Posterior cingulate gyrus (tissue), 11 donors: Measurements from ENCODE around the gene FHIT.

Experiments used
- DNase-seq, 10 donors: peaks; one replicate each; pipeline versions ENCODE4 v3.0.0 to v3.0.0-alpha.2; 2020 to 2021; ENCODE audit warnings: mixed read lengths in 3 of 10
- intact Hi-C: fragments of 100-400 bp; cut with DNase I; formaldehyde crosslinking; loops from one replicate; pipeline ENCODE4 v1.15.1; 2023

The FHIT gene

DNA sequence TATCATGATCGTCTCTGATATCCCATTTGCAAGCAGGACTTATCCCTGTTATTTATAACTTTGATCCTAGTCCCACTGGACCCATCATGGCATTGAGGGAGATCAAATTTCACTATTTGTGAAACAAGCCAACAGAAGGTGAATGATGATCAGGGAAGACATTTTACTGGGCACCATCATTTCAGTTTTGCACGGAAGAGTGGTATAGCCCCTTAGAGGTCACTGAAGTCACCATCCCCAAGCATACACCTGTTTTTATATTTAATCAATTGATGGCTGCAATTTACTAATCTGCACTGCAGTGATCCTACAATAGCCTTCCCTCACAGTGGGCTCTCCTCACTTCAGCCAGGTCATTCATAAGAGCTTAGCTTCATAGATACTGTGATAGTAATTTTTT is 132.4 kb downstream of the FHIT start:
- DNase-seq = no peak
- intact Hi-C loops = no loop called here

DNA sequence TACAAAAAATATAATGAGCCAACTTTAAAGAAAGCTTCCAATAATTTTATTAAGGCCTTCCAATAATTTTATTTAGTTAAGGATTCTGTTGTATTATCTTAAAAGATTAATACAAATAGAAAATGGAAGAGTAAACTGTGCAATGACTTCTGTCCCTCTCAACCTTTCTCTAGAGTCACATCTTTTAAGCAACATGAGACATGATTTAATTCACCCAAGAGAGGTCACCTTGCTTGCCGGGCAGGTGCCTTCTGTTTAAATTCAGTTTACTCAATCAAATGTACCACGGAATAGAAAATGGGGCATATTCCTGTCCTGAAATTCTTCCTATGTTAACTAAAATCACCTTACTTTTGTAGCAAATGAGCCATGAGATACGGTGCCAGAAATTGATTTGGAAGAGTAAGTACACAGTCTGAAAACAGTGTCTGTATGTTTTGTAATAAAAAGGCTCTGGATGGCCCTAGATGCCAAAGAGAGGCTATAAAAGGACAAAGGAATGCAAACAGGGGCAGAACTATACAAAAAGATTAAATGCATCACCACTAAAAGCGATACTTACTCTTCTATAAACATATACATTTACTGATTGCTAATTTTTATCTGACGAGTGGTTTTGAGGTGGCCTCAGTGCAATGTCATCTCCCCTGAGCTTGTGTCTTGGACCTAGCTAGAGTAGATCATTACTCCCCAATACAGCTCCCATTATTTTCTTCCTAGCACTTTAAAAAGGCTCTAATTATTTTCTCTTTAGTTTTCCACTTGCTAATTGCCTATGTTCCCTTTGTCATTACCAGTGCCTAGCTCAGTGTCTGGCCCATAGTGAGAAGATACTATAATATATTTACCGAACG is 134.0 kb downstream of the FHIT start:
- intact Hi-C loops = no loop called here
- DNase-seq = no peak

DNA sequence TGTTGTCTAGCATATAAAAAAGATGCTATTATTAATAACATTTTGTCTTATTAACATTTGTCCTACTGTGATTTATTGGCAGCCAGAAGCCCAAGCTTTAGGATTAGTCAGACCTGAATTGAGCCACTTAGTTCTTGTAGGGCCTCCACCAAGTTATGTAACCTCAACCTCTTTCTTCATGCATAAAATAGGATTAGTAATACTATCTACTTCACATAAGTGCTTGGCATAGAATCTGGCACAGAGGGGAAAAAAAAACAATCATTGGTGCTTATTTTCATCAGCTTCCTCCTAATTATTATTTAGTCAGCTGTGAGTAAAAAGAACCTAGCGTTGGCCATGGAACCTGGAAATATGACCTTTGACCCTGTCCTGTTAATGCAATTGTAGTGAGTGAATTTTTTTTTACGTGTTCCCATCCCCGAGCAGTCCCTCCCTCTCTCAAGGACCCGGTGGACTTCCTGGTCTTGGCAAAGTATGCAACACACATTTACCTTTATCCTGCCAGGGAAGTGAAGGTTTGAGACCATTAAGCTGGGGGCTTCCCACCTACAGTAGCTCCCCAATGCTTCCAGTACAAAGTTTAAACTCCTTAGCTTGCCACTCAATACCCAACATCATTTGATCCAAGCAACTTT is 136.8 kb downstream of the FHIT start:
- no peak for DNase-seq
- intact Hi-C loops = no loop called here

DNA sequence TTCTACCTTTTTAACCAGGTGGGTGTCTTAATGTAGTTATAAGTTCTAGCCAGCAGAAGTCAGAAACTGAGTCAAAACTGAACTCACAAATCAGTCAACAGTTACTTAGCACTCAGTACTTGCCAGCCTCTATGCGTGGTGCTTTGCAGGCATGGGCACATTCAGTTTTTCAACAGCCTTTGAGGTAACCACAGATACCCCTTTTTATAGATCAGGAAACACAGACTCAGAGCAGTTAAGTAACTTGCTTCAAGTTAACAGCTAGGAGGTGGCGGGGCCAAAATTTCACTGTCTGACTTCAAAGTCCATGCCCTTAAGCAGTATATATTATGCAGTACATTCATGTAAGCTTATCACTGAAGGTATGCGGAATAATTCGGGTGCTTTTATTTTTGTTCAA is 139.4 kb downstream of the FHIT start:
- DNase-seq = no peak
- intact Hi-C loops = no loop called here

DNA sequence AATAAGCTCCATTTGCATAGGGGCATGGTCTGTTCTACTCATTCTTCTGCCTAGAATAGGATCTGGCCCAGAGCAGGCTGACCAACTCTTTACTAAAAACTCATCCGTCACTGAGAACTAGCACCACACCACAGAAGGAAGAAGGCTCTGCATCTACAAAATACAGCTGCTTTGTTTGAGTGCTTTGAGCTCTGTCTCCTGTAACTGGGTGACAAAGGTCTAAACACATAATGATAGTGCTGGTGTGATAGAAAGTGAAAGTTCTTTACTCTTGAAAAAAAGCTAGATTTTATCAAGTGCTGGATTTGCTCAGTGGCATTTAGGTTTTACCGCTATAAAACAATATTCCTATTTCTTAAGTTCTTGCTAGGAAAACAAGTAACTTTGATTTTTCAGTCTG is 140.7 kb downstream of the FHIT start:
- intact Hi-C loops = no loop called here
- DNase-seq = no peak

DNA sequence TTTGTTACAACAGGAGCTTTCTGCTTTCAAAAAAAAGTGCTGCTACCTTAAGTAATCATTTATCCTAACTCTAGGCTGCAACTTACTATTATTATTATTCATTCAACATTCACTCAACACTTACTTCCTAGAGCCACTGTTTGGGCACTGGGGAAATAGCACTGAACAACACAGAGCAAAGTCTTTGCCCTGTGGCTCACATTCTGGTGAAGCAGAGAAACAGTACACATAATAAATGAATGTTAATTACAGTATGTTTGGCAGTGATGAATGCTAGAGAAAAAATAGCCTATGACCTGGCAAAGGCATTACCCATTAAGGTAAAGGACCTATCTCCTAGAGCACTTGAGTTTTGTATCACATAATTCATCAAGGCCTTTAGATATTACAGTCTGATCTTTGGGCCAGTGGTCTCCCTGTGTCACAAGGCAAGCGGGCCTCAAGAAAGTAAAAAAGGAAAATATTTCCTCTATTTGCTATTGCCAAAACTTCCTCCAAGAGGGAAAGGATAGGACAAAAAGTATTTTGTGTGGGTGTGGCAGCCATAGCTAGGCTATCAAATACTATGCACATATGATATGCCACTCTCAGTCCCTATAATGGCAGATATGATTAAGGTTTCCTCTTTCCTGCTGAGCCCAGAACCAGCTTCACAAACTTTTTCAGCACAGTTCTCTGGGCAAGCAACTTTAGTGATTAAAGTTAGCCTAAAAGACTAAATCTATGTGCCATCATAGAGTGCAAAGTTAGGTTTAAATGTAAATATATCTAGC is 142.8 kb downstream of the FHIT start:
- intact Hi-C loops = no loop called here
- DNase-seq = no peak

DNA sequence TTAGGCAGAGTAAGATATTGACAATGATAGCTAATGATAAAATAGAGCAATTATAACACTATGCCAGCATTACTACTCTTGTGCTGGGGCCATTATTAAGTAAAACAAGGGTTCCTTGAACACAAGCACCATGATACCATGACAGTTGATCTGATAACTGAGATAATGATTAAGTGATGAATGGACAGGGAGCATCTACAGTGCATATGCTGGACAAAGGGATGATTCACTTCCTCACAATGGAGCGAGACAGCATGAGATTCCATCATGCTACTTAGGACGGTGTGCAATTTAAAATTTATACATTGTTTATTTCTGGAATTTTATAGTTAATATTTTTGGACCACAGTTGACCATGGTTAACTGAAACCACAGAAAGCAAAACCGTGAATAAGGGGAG is 156.6 kb downstream of the FHIT start:
- intact Hi-C loops = no loop called here
- DNase-seq = no peak

DNA sequence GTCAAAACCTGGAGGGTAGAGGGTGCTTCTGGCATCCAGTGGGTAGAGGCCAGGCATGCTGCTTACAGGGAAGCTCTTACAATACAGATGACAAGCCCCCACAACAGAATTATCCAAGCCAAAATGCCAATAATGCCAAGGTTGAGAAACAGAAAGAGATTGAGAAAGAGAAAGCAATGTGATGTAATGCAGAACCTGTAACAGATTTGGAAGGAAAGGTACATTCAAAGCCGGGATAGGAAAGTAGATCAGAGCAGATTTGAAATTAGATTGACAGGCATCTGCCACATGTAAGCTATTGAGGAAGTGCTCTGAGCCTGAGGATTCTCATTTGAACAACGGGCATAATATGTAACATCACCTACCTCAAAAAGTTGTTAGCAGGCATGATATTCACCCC is 157.9 kb downstream of the FHIT start:
- no peak for DNase-seq
- intact Hi-C loops = no loop called here

DNA sequence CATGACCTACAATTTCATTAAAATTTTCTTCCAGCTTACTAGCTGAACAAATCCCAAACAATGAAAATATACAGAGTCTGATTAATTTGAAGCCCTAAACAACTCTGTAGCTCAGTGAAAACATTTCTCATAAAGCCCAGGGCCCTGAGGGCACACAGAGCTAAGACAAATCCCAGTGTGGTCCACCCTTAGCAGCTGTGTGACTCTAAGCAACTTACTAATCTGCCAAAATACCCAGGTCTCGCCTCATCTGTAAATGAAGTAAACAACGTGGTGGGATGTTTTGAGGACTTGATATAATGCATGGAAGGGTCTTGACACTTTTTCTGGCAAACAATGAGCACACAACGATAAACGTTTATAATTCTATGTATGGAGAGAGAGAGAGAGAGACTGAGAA is 158.4 kb downstream of the FHIT start:
- intact Hi-C loops = no loop called here
- no peak for DNase-seq

DNA sequence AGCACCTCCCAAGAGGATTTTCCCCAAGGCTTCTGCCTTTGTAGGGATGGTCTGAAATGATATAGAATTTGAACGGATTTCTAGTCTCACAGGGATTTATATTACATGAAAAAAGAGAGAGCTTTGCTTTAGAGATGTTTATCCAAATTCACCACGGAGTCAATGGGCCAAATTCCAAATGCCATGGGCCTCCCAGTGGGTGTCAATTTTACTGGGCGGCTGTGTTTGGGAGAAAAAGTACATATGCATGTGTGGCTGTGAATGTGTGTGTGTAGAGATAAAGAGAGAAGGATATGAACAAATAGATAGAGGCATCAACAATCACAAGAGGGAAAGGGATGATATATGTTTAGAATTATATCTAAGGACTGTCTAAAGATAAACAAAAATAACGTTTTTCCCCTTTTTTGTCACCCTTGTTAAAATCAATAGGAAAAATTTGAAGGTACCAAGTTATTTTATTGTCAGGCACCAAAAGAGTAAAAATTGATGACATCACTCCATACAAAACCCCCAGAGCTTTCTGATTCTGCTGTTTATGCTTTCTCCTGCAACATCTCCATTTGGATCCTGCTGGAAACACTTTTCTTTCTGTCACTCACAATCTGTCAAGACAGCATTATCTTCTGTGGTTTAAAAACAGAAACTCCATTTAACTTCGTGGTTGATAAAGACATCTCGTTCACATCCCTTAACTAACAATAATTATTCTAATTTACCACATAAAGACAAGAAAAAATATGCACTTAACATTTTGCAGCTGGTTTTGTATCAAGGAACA is 160.7 kb downstream of the FHIT start:
- intact Hi-C loops = no loop called here
- DNase-seq = no peak

DNA sequence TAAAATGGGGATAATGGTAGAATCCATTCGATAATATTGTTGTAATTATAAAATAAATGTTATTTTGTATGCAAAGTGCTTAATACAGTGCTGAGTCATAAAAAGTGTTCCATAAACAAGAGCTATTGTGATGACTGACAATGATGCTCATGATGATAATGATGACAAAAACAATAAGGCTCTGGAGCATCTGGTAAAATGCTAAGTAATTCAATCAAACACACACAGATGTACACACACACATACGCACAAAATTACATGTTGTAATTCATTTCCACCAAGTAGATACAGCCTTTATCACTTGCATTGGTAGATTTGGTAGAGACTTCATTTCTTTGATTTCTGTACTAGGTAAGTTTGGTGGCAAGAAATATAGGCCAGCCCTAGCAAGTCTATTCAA is 163.8 kb downstream of the FHIT start:
- intact Hi-C loops = no loop called here
- DNase-seq = no peak

DNA sequence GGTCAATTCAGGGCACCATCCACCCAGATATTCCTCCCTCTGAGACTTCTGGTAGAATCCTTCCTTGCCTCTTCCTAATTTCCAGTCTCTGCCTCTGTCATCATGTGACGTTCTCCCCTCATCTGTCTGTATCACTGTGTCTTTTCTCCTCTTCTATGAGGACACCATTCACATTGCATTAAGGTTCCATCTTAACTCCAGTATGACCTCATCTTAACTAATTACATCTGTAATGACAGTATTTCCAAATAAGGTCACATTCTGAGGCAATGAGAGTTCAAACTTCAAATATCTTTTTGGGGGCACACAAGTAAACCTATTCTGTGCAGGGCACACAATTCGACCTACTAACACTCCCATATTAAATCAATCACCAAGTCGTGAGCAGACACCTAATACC is 169.7 kb downstream of the FHIT start:
- intact Hi-C loops = no loop called here
- DNase-seq = no peak

DNA sequence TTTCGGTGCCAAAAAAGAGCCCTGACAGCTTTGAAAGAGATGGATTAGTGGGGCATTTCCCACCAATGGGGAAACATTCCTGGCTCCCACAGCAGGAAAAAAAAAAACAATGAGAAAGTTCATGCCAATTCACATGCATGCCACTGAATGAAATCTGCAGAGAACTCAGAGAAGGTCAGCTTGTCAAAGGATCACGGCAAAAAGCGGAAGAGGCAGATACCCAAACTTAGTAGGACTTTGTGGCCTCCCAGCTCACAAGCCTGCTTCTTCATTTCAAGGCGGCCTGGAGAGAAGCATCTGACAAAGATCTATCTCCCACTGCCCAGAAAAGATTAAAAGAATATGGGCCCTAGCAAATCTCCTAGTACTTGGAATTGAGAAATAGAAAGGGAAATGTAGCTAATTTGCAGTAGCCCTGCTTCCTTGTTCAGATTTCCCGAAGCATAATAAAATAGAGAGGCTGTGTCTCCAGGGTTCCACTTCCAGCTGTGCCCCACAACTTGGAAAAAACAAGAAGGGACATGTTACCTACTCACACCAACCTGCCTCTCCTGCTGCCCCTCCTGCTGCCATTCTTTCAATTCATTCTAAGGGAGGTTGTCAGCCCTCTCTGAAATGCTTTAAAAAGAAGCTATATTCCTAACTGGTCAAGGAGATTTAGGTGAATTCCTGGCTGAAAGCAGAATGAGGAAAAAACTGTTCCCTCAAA is 170.4 kb downstream of the FHIT start:
- DNase-seq = no peak
- intact Hi-C loops = no loop called here

DNA sequence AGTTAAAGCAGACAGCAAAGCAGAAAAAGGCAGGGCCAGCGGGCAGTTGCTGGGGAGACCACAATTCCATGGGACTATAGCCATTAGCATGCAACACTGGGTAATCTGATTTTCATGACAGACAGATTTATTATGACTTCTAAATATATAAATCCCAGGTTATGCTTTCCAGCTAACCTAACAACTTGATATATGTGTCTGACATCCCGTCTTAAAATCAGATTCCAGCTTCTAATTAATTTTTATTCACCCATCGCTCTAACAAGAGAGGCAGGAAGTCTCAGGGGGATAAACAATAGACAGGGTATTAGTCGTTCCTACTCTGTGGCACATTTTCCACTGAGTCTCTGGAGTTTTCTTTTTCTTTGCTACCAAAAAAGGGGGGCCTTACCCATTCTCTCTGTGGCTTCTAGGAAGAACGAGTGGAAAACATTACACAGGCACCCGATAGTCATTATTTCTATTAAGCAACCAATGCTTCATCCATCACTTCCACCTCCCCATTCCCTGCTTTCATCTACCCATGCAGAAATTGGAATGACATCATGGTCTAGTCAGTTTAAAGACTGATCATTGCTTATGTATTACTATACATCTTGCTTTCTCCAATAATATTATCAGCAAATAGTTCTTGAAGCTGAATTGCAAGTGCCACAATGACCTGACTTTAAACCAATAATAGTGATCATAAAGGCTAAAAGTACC is 173.1 kb downstream of the FHIT start:
- intact Hi-C loops = no loop called here
- no peak for DNase-seq

DNA sequence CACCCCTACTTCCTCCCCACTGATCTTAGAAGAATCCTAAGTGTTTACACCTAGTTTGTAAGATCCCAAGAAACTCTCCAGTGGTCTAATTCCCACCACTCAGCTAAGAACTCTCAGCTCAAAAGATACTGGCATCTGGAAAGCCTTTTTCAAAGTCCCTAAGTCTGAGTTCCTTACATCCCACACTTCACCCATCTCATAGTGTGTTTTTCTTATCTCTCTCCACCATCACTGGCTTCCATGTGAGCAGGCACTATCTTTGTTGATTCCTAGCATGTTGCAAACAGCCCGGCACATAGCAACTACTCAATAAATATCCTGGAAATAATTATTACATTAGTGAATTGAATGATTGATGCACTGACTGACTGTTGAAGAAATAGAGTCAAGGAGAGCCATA is 173.7 kb downstream of the FHIT start:
- intact Hi-C loops = no loop called here
- no peak for DNase-seq

DNA sequence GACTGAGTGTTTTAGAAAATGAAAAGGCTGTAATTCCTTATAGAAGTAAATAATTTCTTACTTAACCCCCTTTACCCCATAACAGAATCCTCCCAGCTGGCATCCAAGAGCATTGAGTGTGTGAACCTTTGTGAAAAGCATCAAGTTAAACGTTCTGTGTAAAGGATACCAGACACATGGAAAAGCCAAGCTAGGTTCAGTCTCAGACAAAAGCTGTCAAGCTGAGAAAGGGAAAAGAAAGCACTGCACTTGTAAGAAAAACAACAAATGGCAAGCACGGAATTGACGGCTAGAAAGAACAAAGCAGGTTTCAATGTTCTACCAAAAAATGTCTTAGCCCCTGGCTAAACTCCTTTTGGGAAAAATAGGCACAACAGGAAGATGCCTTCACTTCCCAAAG is 176.5 kb downstream of the FHIT start:
- intact Hi-C loops = no loop called here

DNA sequence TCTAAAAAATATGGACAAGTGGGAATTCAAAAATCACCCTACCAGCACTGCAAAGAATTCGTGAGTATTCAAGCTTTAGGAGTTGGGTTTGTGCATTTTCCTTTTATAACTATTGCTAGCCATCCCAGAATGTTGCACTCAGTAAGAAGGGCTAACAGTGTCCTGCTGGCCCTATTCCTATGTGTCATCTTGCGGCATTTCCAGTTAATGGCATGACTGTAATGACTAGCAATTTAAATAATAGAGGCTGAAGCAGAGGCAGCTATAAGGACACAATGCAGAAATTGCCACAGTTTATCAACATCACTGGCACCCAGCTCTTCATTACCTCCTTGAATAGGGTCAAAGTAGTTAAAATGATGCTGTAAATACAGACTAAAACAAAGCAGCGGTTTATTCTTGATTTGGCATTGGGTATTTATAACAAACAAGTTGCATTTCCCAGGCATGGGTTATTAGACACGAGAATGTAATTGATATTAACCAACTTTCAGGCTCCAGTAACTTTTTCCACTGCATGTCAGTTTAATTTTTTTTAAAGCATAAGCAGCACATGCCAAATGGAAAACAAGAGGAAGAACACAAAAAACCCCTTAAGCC is 177.6 kb downstream of the FHIT start:
- DNase-seq = no peak
- intact Hi-C loops = no loop called here

More for the DNA sequence above, 176.5 kb downstream of the FHIT start:
- DNase-seq = no peak

DNA sequence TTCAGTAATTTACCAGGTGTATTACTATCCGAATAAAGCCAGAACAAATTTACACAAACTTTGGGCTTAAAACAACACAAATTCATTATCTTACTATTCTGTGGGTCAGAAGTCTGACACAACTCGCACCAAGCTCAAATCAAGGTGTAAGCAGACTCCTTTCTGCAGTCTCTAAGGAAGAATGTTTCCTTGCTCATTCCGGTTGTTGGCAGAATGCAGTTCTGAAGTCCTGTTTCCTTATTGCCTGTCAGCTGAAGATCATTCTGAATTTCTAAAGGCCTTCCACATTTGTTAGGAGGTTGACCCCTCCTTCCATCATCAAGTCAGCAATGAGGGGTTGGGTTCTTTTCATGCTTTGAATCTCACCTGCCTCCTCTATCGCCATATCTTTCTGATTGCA is 183.2 kb downstream of the FHIT start:
- no peak for DNase-seq
- intact Hi-C loops = no loop called here

DNA sequence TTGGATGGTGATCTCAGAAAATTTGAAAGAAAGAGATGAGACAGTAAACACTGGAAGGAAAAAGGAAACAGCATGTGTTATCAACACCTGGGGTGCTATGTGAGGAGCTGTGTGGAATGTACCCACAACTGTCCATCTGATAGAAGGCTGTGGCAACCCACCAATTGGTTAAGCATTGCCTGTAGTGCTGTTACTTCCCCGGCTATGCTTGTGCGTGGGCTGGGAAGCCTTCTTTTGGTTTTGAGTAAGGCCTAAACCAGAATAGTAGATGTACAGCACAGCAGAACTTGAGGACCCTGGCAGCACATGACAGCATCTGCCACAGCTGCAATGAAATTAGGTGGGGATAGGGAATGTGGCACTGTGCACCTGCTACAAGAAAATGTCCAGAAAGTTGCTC is 184.5 kb downstream of the FHIT start:
- intact Hi-C loops = no loop called here
- no peak for DNase-seq
